NCI-H526 (cell line): Measurements from ENCODE around the gene ZNG1A.
A peak's percentile ranks its signal among the peaks of the same experiment; 100 is the strongest.
"Not testable (repeated sequence)": the region's sequence is repeated elsewhere in the genome, so short reads cannot be mapped to it uniquely, and the experiment has no call there.

ENCODE experiments used
- DNase-seq, 2 experiments: peaks; one replicate each; lab custom pipeline; 2025; lab: John Stamatoyannopoulos, UW

The ZNG1A gene

GRCh38 chr9:94992-95391, 83.9 kb downstream of the ZNG1A start:
- DNase-seq: not testable (repeated sequence)

GRCh38 chr9:94323-94722, 84.5 kb downstream of the ZNG1A start:
- DNase-seq: not testable (repeated sequence)

GRCh38 chr9:93909-94308, 84.9 kb downstream of the ZNG1A start:
- not testable (repeated sequence) for DNase-seq

- DNase-seq: not testable (repeated sequence)
Measured at GRCh38 chr9:90851-91250, 88.0 kb downstream of the ZNG1A start.

- DNase-seq: not testable (repeated sequence)
Measured at GRCh38 chr9:88396-89037, 90.3 kb downstream of the ZNG1A start.

GRCh38 chr9:87860-88259, 91.0 kb downstream of the ZNG1A start:
- not testable (repeated sequence) for DNase-seq

- DNase-seq: not testable (repeated sequence)
Measured at GRCh38 chr9:87105-87504, 91.8 kb downstream of the ZNG1A start.

GRCh38 chr9:86697-87096, 92.2 kb downstream of the ZNG1A start:
- not testable (repeated sequence) for DNase-seq

GRCh38 chr9:82932-83689, 95.7 kb downstream of the ZNG1A start:
- DNase-seq: not testable (repeated sequence)

GRCh38 chr9:78333-78732, 100.5 kb downstream of the ZNG1A start:
- not testable (repeated sequence) for DNase-seq

- DNase-seq: not testable (repeated sequence)
Measured at GRCh38 chr9:76389-76788, 102.5 kb downstream of the ZNG1A start.

- not testable (repeated sequence) for DNase-seq
Measured at GRCh38 chr9:73900-74525, 104.8 kb downstream of the ZNG1A start.

GRCh38 chr9:73076-73899, 105.6 kb downstream of the ZNG1A start:
- DNase-seq: peak in 1 of 2 experiments; percentile 23
